ENCODE results near the gene NACC1. TPM values are rescaled to one million over a fixed set of nuclear protein-coding genes. Genes with fewer than 3 reads are reported as not detected.

The NACC1 gene
- total and polyA plus RNA-seq, 2 of the 13 experiments (the other 11 are each of a cell fraction or from before 2014, with no cell fraction given), result 31.8 to 42.3 TPM

GRCh38 chr19:13101590-13102415, 16.3 kb upstream of the NACC1 start (continued):
- TF ChIP-seq ZNF639 (CRISPR knock-in tag; conservative IDR thresholded peaks at IDR 0.05), result no peak
- no peak for TF ChIP-seq NR2C2 (CRISPR knock-in tag; IDR thresholded peaks at IDR 0.05; ENCODE audit: borderline replicate concordance)
- TF ChIP-seq CSRNP2 (CRISPR knock-in tag; conservative IDR thresholded peaks at IDR 0.05; ENCODE audit: low read depth), result no peak
- no peak for TF ChIP-seq SP1 (IDR thresholded peaks at IDR 0.05)
- peak; percentile 23; the same call in 1 of the 2 replicates for TF ChIP-seq SP1 (CRISPR knock-in tag; IDR thresholded peaks at IDR 0.05)
- peak; percentile 83 for TF ChIP-seq ZNF3 (CRISPR knock-in tag; IDR thresholded peaks at IDR 0.05)
- TF ChIP-seq TBP (CRISPR knock-in tag; IDR thresholded peaks at IDR 0.05), result no peak
- no peak for TF ChIP-seq BRD4 (CRISPR knock-in tag; IDR thresholded peaks at IDR 0.05)
- TF ChIP-seq ZNF230 (CRISPR knock-in tag; IDR thresholded peaks at IDR 0.05), result no peak
- TF ChIP-seq NCOA5 (CRISPR knock-in tag; IDR thresholded peaks at IDR 0.05), result no peak
- TF ChIP-seq GATAD2A (CRISPR knock-in tag; IDR thresholded peaks at IDR 0.05), result peak; percentile 39; the same call in 1 of the 2 replicates
- peak; percentile 66; the same call in 1 of the 2 replicates for TF ChIP-seq HMGXB3 (CRISPR knock-in tag; IDR thresholded peaks at IDR 0.05; ENCODE audit: borderline replicate concordance)
- TF ChIP-seq ZNF350 (CRISPR knock-in tag; IDR thresholded peaks at IDR 0.05; ENCODE audit: borderline replicate concordance, low read depth), result no peak
- no peak for TF ChIP-seq ZBTB42 (CRISPR knock-in tag; IDR thresholded peaks at IDR 0.05)
- no peak for TF ChIP-seq ARID5B (CRISPR knock-in tag; IDR thresholded peaks at IDR 0.05)

Data from HepG2 (cell line).